GM03348 (cell line): ENCODE data around the gene SLC5A5.

Experiments
- DNase-seq: peaks from one replicate; pipeline ENCODE4 v3.0.0; 2012; ENCODE audit warnings: low spot score

Gene SLC5A5

DNA sequence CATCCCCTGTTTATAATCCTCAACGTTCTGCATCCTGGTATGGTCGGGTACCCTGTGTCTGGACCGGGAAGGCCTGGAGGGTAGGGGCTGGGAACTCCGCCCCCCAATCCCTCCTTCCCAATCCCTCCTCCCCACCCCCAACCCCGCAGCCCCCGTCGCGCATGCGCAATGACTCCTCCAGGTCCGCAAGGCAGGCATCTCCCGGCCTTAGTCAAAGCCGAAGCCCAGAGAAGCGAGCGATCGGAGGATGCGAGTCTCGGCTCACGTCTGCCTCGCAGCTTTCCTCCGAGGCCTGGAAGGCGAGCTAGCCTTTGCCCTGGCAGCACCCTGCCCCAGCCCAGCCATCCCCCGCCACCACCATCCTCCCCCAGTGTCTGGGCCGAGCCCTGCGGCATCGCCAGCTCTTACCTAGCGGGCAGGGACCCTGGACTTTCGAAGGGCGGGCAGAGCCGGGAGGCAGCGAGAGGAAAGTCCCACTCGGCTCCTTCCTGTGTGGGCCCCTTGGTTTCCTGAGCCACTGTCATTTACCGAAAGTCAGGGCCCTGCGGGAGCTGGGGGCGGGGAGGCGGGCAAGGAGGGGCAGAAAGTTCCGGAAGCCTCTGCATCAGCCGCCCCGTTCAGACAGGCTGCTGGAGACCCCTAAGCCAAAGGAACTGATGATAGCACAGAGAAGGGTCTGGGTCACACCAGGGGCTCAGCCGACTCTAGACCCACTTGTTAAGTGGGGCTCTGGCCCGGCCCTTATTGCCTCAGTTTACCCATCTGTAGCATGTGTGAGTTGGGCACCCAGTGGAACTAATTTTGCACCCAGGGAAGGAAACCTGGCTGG lies 24.0 kb upstream of the SLC5A5 start, which contains the start of gene JAK3:
Gene JAK3, minus strand, starts transcription at position 445 of the 829 bp plus-strand sequence. CDS start 3,565 bp downstream, outside the sequence.
- peak; percentile 89 for DNase-seq

- DNase-seq: no peak
Measured at GRCh38 chr19:17848595-17849292, 23.0 kb upstream of the SLC5A5 start.

GRCh38 chr19:17854061-17854460 lies 17.7 kb upstream of the SLC5A5 start:
- DNase-seq: no peak

GRCh38 chr19:17855280-17856152 lies 16.2 kb upstream of the SLC5A5 start:
- DNase-seq: peak; percentile 90

DNA sequence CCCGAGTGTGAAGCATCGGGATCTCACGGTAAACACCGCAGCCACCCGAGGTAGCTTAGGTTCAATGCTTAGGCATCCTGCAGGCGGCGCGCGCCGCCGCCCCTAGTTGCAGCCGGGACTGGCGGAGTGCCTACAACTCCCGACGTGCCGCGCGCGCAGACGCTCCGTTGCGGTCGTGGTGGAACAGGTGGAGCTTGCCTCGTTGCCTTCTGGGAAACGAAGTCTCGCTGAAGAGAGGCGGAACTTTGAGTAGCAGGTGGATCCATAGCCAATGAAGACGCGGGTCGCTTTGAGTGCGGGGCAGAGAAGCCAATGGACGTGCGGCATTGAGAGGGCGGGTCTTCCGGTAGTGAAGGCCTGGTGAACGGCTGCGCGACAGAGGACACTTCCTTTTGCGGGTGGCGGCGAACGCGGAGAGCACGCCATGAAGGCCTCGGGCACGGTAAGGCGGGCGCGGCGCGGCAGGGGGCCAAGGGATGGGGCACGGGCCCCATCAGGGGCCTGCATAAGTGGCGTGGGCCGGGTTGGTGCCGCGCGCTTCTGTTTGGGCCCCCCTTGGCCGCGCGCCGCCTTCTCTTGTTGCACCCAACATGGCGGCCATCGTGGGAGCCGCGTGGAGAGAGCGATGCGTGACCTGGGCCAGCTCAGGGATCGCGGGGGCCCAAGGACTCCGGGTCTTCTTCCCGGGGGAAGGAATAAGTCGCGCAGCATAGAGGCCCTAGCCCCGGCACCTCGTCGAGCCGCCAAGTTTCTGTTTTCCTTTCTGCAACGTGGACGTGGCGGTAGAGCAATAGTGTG lies 12.0 kb upstream of the SLC5A5 start, which contains the start of gene RPL18A:
Gene RPL18A, plus strand, starts transcription at position 378 of the 798 bp plus-strand sequence. Its CDS starts 47 bp downstream, at position 425.
- DNase-seq: peak; percentile 99

DNA sequence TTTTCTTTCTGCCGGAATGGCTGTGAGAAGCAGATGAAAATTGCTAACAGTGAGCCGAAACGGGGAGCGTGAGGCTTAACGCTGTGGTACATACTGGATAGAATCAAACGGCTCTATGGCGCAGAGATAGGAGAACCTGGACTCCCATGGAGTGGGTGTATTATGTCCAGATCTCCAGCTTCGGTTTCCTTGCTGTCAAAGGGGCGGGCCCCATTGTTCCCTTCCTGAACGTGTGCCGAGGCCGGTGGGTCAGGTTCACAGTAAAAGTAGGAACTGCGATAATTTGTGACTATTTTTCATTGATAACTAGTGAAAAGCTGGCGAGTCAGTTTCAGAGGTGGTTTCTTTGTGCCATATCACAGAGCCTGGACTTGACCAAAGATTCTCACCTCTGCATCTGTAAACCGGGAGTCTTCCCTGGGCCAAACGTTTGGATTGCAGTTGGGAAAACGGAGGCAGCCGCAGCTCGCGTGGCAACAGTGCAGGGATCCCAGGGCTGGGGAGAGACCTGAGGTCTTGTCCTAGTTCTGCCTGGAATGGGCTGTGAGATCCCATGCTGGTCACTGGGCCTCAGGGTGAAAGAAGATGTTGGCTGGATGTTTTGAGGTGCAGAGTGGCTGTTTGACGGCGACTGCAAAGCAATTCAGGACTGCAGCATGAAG lies 11.3 kb upstream of the SLC5A5 start:
- no peak for DNase-seq

GRCh38 chr19:17860993-17861360 lies 10.8 kb upstream of the SLC5A5 start:
- no peak for DNase-seq

DNA sequence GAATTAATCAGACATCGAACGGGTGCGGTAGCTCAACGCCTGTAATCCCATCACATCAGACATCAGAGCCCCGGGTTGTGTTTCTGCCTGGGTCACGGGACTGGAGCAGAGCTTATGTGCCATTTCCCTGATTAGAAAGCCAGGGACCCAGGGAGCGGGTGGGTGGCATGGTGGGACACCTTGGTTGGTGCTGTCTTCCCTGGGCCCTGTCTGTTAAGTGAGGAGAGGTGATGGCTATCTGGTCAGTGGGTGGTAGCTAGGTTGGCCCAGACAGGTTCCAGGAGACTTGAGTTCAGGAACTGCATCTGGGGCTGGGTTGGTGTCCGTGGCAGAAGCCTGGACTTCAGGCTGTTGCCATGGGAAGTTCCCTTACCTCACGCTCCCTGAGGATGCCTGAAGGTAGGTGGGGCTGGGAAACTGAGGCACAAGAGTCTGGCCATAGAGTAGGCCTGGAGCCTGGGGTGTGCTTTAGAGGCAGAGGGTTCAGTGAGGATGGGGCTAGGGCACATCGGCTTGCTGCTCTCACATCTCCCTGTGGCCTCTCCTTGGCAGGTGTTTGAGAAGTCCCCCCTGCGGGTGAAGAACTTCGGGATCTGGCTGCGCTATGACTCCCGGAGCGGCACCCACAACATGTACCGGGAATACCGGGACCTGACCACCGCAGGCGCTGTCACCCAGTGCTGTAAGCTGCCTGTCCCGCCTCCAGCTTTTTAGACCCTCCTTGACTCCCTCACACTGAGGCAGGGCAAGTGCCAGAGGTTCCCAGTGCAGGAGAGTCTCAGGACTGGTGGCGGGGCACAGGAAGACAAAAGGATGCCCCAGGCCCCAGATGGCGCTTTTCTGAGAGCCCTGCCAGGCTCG lies 10.0 kb upstream of the SLC5A5 start:
- DNase-seq: no peak

GRCh38 chr19:17862711-17863519 lies 8.8 kb upstream of the SLC5A5 start:
- no peak for DNase-seq

GRCh38 chr19:17863520-17864182 lies 8.1 kb upstream of the SLC5A5 start:
- no peak for DNase-seq

- no peak for DNase-seq
Measured at GRCh38 chr19:17865364-17866311, 6.1 kb upstream of the SLC5A5 start.

DNA sequence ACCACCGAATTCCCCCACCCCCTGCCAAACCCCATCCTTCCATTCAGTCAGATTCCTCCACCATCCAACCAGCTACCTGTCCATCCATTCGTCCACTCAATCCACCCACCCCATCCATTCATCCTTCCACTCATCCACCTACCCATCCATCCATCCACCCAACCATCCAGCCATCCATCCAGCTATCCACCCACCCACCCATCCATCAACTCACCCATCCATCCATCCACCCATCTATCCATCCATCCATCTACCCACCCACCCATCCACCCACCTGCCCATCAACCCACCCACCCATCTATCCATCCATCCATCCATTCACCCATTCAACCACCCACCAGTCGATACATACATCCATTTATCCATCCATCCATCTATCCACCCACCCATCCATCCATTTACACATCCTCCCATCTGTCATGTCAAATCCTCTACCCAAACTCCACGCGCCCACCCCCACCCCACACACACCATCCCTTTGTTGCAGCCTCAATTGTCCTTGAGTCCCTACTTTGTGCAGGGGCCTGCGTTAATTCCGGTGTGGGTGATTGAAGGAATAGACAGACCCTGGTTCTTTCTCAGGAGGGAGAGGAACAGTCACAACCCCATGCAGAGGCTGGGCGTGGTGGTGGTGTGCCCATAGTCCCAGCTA lies 5.3 kb upstream of the SLC5A5 start:
- no peak for DNase-seq

- no peak for DNase-seq
Measured at GRCh38 chr19:17866964-17867486, 4.7 kb upstream of the SLC5A5 start.

- DNase-seq: no peak
Measured at GRCh38 chr19:17868669-17869068, 3.1 kb upstream of the SLC5A5 start.

DNA sequence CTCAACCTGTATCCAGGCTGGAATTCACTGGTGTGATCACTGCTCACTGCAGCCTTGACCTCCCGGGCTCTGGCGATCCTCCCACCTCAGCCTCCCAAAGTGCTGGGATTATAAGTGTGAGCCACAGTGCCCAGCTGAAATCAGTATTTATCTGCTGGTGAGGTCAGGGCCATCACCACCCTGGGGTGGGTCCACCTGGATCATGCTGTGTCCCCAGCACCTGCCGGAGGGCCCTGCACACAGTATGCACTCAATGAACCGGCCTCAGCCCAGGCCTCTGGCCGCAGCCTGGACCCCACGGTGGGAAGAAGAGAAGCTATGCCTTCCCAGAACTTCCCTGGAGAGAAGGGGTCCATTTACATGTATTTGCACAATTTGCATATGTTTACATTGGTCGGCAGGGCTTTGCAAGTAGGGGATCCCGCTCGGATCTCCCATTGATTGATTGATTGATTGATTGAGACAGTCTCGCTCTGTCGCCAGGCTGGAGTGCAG lies 2.6 kb upstream of the SLC5A5 start:
- no peak for DNase-seq
